ENCODE results near the gene SLC39A13. TPM values are rescaled to one million over a fixed set of nuclear protein-coding genes. Genes with fewer than 3 reads are reported as not detected.

The SLC39A13 gene
- total and polyA plus RNA-seq, 2 of the 13 experiments (the other 11 are each of a cell fraction or from before 2014, with no cell fraction given), result 15.3 to 30.5 TPM

GRCh38 chr11:47407746-47408590, at the start of gene SLC39A13 (continued):
- peak; percentile 72 for TF ChIP-seq FOSL2 (CRISPR knock-in tag; IDR thresholded peaks at IDR 0.05)
- no peak for TF ChIP-seq PRDM4 (CRISPR knock-in tag; IDR thresholded peaks at IDR 0.05; ENCODE audit: borderline replicate concordance)
- no peak for TF ChIP-seq KDM4B (CRISPR knock-in tag; IDR thresholded peaks at IDR 0.05)
- TF ChIP-seq NFAT5 (CRISPR knock-in tag; IDR thresholded peaks at IDR 0.05), result no peak; the same call in 1 of the 2 replicates
- TF ChIP-seq ZNF619 (CRISPR knock-in tag; IDR thresholded peaks at IDR 0.05), result peak; percentile 68; the same call in 1 of the 2 replicates
- TF ChIP-seq SNAPC4 (CRISPR knock-in tag; IDR thresholded peaks at IDR 0.05), result no peak
- peak; percentile 71; the same call in 1 of the 2 replicates for TF ChIP-seq IRF9 (CRISPR knock-in tag; IDR thresholded peaks at IDR 0.05; ENCODE audit: borderline replicate concordance)
- TF ChIP-seq ZNF572 (CRISPR knock-in tag; IDR thresholded peaks at IDR 0.05), result no peak
- no peak for TF ChIP-seq ZNF382 (CRISPR knock-in tag; IDR thresholded peaks at IDR 0.05; ENCODE audit: borderline replicate concordance)
- TF ChIP-seq SNAPC5 (CRISPR knock-in tag; IDR thresholded peaks at IDR 0.05; ENCODE audit: borderline replicate concordance), result no peak
